Brain microvascular endothelial cell (primary cell): ENCODE data around the gene SDK1.
A peak's percentile ranks its signal among the peaks of the same experiment; 100 is the strongest.

Source experiments
- DNase-seq: peaks from one replicate; pipeline ENCODE4 v3.0.0-alpha.2; 2020
- H3K27ac ChIP-seq: fragments of 250-450 bp; sonication (Bioruptor Pico); 2 replicates; pipeline ENCODE4 v1.5.1; 2020; ENCODE audit warnings: mild to moderate bottlenecking, moderate library complexity
- H3K27me3 ChIP-seq: fragments of 250-450 bp; sonication (Bioruptor Pico); replicated peaks from 2 replicates; pipeline ENCODE4 v1.5.1; 2020; ENCODE audit warnings: mild to moderate bottlenecking
- H3K36me3 ChIP-seq: fragments of 250-450 bp; sonication (Bioruptor Pico); replicated peaks from 2 replicates; pipeline ENCODE4 v1.5.1; 2020; ENCODE audit warnings: mild to moderate bottlenecking
- H3K4me3 ChIP-seq: 2 replicates; pipeline ENCODE4 v1.5.1; 2011; ENCODE audit warnings: low read depth, mild to moderate bottlenecking, control low read depth, low read length, moderate library complexity
- CTCF ChIP-seq: IDR thresholded peaks from 2 replicates; pipeline ENCODE4 v1.5.1; 2011; ENCODE audit warnings: low read depth, mild to moderate bottlenecking, moderate library complexity, low read length, control low read depth, inconsistent platforms; ENCODE audit errors: missing control alignments
- in situ Hi-C: cut with HindIII; loops from 2 replicates; pipeline ENCODE4 v1.10.0; 2017; ENCODE audit warnings: low sequenced_read_pairs, low pct_ligation_motif_present

SDK1 gene

GRCh38 chr7:3607847-3608246 lies 306.8 kb downstream of the SDK1 start:
- Histone ChIP-seq H3K4me3 (no peak overlapping the region), H3K36me3 (no peaks in the 10 kb centered on the region), H3K27ac (no peak overlapping the region), H3K27me3 (no peaks in the 10 kb centered on the region)
- DNase-seq = no peak
- in situ Hi-C loops = no loop called here
- TF ChIP-seq CTCF = no peak

GRCh38 chr7:3616306-3616705 lies 315.3 kb downstream of the SDK1 start:
- H3K4me3 ChIP-seq = no peak overlapping the region
- H3K27me3 ChIP-seq = no peaks in the 10 kb centered on the region
- H3K36me3 ChIP-seq = no peaks in the 10 kb centered on the region
- DNase-seq = no peak
- in situ Hi-C loops = no loop called here
- no peak overlapping the region for H3K27ac ChIP-seq
- no peak for TF ChIP-seq CTCF

- TF ChIP-seq CTCF = no peak
- DNase-seq = no peak
- in situ Hi-C loops = no loop called here
These were observed 329.0 kb downstream of the SDK1 start for GRCh38 chr7:3630081-3630480.

GRCh38 chr7:3634396-3634795 lies 333.3 kb downstream of the SDK1 start:
- TF ChIP-seq CTCF = no peak
- H3K27ac ChIP-seq = no peak overlapping the region
- H3K36me3 ChIP-seq = no peaks in the 10 kb centered on the region
- in situ Hi-C loops = no loop called here
- no peak overlapping the region for H3K4me3 ChIP-seq
- no peak for DNase-seq
- no peaks in the 10 kb centered on the region for H3K27me3 ChIP-seq

More at GRCh38 chr7:3630081-3630480, 329.0 kb downstream of the SDK1 start:
- Histone ChIP-seq H3K36me3 (no peaks in the 10 kb centered on the region), H3K4me3 (no peak overlapping the region), H3K27ac (no peak overlapping the region), H3K27me3 (no peaks in the 10 kb centered on the region)

- TF ChIP-seq CTCF = no peak
- in situ Hi-C loops = no loop called here
These were observed 335.2 kb downstream of the SDK1 start for GRCh38 chr7:3636131-3636860.

GRCh38 chr7:3639253-3639652 lies 338.2 kb downstream of the SDK1 start:
- H3K36me3 ChIP-seq = no peaks in the 10 kb centered on the region
- DNase-seq = no peak
- no peak overlapping the region for H3K4me3 ChIP-seq
- no peak for TF ChIP-seq CTCF
- no peaks in the 10 kb centered on the region for H3K27me3 ChIP-seq
- in situ Hi-C loops = no loop called here
- H3K27ac ChIP-seq = no peak overlapping the region

More at GRCh38 chr7:3636131-3636860, 335.2 kb downstream of the SDK1 start:
- peak; percentile 39 for DNase-seq
- Histone ChIP-seq H3K36me3 (no peaks in the 10 kb centered on the region), H3K27ac (no peak overlapping the region), H3K4me3 (no peak overlapping the region), H3K27me3 (no peaks in the 10 kb centered on the region)
